ENCODE results near the gene RORB. TPM values are rescaled to one million over a fixed set of nuclear protein-coding genes. Genes with fewer than 3 reads are reported as not detected.

Gene RORB
- total RNA-seq, 2 experiments from 2014 or later: not detected

GRCh38 chr9:74589576-74589975 is 92.4 kb downstream of the RORB start:
- no peak for ATAC-seq (ENCODE audit: poor library complexity)
- no peak overlapping the region for H3K27ac ChIP-seq (ENCODE audit: low read depth in 1 of 2, low read length in 2 of 2)
- CTCF ChIA-PET: interaction anchor here (0.6 kb wide), 1 partner anchor 640 kb away, joined by 3 read pairs; no protein-coding TSS in a partner anchor
- Mint-ChIP-seq H3K27me3 (no peaks in the 10 kb centered on the region), H3K36me3 (ENCODE audit: low read depth) (no peaks in the 10 kb centered on the region), H3K4me1 (ENCODE audit: low read depth) (no peaks in the 10 kb centered on the region), H3K4me3 (no peak overlapping the region), H3K9me3 (no peaks in the 10 kb centered on the region), H3K27ac (no peak overlapping the region)
- no peaks in the 10 kb centered on the region for H3K27me3 ChIP-seq (ENCODE audit: control insufficient read depth in 1 of 2, insufficient read depth in 2 of 2, low read length in 2 of 2)
- H3K9me3 ChIP-seq (ENCODE audit: control insufficient read depth in 1 of 2, insufficient read depth in 1 of 2, low read length in 2 of 2): no peaks in the 10 kb centered on the region
- no peaks in the 10 kb centered on the region for H3K4me1 ChIP-seq (ENCODE audit: insufficient read depth, low read length)
- H3K36me3 ChIP-seq (ENCODE audit: insufficient read depth, low read length): no peaks in the 10 kb centered on the region
- POLR2A ChIA-PET: no interaction called here
- no peak for TF ChIP-seq CTCF (IDR thresholded peaks at IDR 0.05)
- H3K4me3 ChIP-seq (ENCODE audit: low read length): no peak overlapping the region
- intact Hi-C loops (cut with DNase I, micrococcal nuclease): no loop called here
- no peak for DNase-seq

GRCh38 chr9:74595286-74595685 is 98.2 kb downstream of the RORB start:
- H3K27ac ChIP-seq (ENCODE audit: low read depth in 1 of 2, low read length in 2 of 2): no peak overlapping the region
- no peaks in the 10 kb centered on the region for H3K27me3 ChIP-seq (ENCODE audit: control insufficient read depth in 1 of 2, insufficient read depth in 2 of 2, low read length in 2 of 2)
- DNase-seq (no peak), ATAC-seq (ENCODE audit: poor library complexity) (no peak)
- ChIA-PET CTCF (no interaction called here), POLR2A (no interaction called here)
- Mint-ChIP-seq H3K4me1 (ENCODE audit: low read depth) (no peaks in the 10 kb centered on the region), H3K36me3 (ENCODE audit: low read depth) (no peaks in the 10 kb centered on the region), H3K9me3 (no peaks in the 10 kb centered on the region), H3K27ac (no peak overlapping the region), H3K27me3 (peaks cover 6% of the 10 kb centered on the region), H3K4me3 (no peak overlapping the region)
- TF ChIP-seq CTCF (IDR thresholded peaks at IDR 0.05): no peak
- H3K4me1 ChIP-seq (ENCODE audit: insufficient read depth, low read length): no peaks in the 10 kb centered on the region
- no peak overlapping the region for H3K4me3 ChIP-seq (ENCODE audit: low read length)
- no peaks in the 10 kb centered on the region for H3K9me3 ChIP-seq (ENCODE audit: control insufficient read depth in 1 of 2, insufficient read depth in 1 of 2, low read length in 2 of 2)
- intact Hi-C loops (cut with DNase I, micrococcal nuclease): no loop called here
- no peaks in the 10 kb centered on the region for H3K36me3 ChIP-seq (ENCODE audit: insufficient read depth, low read length)

- no peaks in the 10 kb centered on the region for H3K4me1 Mint-ChIP-seq (ENCODE audit: low read depth)
- H3K36me3 ChIP-seq (ENCODE audit: insufficient read depth, low read length): no peaks in the 10 kb centered on the region
- H3K27me3 ChIP-seq (ENCODE audit: control insufficient read depth in 1 of 2, insufficient read depth in 2 of 2, low read length in 2 of 2): no peaks in the 10 kb centered on the region
- H3K9me3 Mint-ChIP-seq: no peaks in the 10 kb centered on the region
- H3K36me3 Mint-ChIP-seq (ENCODE audit: low read depth): no peaks in the 10 kb centered on the region
- peaks cover 6% of the 10 kb centered on the region for H3K27me3 Mint-ChIP-seq
- H3K4me3 ChIP-seq (ENCODE audit: low read length): no peak overlapping the region
- H3K4me3 Mint-ChIP-seq: no peak overlapping the region
- no peak overlapping the region for H3K27ac ChIP-seq (ENCODE audit: low read depth in 1 of 2, low read length in 2 of 2)
- TF ChIP-seq CTCF (IDR thresholded peaks at IDR 0.05): no peak
- intact Hi-C loops (cut with DNase I, micrococcal nuclease): no loop called here
- no peaks in the 10 kb centered on the region for H3K4me1 ChIP-seq (ENCODE audit: insufficient read depth, low read length)
- ATAC-seq (ENCODE audit: poor library complexity): no peak
- H3K27ac Mint-ChIP-seq: no peak overlapping the region
- no peaks in the 10 kb centered on the region for H3K9me3 ChIP-seq (ENCODE audit: control insufficient read depth in 1 of 2, insufficient read depth in 1 of 2, low read length in 2 of 2)
- ChIA-PET CTCF (no interaction called here), POLR2A (no interaction called here)
- DNase-seq: no peak
Observed at GRCh38 chr9:74598874-74599273, 101.7 kb downstream of the RORB start.

Data from CD4-positive, alpha-beta T cell (primary cell).